Activated effector memory CD4-positive, alpha-beta T cell treated with Interleukin-2 at 50 U/mL for 16 hours (primary cell): Measurements from ENCODE around the gene TSHZ3.

Source experiments
- DNase-seq: peaks from one replicate; pipeline ENCODE4 v3.0.0-alpha.2; 2020

Gene TSHZ3

DNA sequence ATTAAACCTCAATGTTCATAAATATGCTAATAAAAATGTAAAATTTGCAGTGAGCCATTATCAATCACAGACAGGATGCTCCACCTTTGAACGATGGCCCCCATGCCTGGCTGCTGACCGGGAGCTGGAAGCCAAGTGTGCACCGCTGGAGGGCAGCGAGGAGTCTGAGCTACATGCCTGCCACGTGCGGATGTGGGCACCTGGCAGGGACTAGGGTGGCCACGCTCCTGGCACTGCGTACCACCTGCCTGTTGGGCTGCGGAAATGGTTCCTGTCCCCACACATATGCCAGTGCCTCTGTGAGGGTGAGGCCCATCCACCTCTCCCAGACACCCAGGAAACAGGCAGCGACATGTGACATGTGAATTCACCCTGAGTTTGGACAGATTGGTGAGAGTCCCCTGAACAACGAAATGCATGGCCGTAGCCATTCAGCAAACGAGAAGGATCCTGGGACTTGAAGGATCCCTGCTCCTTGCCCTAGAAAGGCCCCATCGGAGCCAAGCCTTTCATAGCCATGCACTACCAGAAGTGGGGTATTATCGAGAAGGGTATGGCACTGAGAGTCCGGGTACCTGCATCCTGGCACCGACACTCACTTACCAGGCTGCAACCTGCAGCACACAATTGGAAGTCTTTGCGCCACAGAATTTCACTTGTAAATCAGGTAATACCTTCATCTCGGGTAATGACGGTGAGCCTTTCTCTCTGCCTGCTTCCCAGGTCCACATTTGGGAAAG is 35.8 kb downstream of the TSHZ3 start:
- DNase-seq: no peak

- DNase-seq: no peak
Observed at GRCh38 chr19:31312677-31313244, 36.5 kb downstream of the TSHZ3 start.

DNA sequence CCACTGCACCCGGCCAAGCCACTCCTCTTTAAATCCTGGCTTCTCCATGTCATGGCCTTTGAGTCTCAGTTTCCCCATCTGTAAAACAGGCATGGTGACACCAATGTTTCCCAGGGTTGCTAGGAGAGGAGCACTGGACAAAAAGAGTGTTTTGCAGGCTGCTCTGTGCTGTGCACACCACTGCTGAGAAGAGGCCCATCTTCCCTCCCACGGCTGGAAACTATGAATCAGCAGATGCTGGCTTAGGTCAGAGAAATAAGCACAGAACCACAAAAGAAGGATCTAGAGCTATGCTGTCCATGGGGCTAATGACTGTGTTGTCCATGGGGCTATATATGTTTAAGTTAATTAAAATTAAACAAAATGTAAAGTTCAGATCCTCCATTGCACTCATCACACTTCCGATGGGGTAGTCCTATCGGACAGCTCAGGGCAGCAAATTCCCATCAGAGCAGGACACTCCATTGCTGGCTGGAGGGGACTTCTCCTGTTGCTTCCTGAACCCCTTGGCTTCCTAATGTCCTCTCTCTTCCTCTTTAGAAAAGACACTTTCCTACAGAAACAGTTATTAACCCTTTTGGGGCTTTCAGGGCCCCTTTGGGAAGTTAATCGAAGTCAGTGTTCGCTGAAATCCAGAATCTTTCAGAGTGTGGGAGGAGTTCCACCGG is 37.1 kb downstream of the TSHZ3 start:
- no peak for DNase-seq

DNA sequence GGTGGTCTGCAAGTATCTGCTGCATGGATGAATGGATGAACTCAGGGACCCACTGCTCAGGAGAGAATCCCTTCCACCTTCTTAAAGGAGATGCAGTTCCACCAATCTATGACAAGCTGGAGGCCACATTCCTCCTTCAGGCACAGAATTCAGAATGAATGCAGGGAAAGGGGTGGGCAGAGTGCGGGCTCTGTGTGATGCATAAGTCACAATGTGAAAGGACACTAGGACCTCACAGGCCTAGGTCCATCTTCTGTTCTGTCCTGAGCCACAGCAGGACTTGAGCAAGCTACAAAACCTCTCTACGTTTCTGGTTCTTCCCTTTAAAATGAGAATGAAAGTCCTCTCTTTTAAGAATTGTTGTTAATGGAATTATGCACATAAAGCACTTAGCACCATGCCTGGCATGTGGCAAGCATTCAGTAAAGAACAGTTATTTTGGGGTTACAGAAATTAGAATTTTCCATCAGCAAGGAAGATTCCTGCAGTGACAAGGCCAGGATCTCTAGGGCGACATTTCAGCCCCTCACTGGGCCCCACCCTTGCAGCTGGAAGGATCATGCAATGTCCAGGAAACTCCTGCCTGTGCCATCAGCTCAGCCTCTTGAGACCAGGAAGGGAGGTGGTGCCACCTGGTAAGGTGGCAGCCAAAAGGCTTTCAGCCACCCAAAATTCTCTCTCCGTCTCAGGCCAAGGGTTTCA is 38.7 kb downstream of the TSHZ3 start:
- no peak for DNase-seq

DNA sequence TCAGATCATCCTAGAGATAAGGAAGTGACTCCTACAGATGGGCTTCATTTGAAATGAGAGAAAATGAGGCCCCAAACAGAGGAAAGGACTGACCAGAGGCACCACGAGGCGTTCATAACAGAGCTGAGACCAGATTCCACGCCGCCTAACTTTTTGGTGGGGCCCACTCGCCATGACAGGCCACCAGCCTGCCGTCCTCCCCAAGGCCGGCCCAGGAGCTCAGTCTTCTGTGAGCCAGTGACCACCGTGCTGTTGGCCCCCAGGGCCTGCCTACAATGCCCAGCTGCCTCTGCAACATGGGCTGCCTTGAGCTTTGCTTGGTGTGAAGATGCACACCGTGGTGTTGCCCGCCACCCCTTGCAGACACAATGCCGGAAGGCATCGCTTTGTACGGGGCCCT is 40.5 kb downstream of the TSHZ3 start:
- no peak for DNase-seq

DNA sequence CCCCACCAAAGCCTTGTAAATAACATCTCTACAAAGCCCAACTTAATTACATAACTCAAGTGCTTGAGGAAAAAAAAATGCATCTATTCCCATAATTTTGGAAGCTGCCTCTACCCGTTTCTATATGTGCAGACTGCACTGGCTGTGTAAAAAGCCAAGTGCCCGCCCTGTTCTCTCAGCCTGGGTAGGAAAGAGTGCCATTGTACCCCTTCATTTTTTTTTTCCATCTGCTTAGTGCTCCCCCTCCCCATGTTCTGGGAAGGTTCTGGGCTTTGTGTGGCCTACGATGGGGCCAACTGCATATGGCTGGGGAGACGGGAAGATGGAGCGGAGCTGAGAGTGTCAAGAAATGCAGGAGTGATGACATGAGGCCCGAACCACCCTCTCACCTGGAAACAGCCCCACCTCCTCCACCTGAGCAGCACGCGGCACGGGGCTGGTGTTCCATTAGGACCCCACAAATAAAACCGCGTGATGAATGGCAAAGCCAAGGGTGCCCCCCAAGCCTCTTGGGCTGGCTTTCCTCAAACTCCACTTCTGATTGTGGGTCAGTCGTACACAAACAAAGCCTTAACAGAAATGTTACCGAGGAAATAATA is 42.1 kb downstream of the TSHZ3 start:
- DNase-seq: no peak

DNA sequence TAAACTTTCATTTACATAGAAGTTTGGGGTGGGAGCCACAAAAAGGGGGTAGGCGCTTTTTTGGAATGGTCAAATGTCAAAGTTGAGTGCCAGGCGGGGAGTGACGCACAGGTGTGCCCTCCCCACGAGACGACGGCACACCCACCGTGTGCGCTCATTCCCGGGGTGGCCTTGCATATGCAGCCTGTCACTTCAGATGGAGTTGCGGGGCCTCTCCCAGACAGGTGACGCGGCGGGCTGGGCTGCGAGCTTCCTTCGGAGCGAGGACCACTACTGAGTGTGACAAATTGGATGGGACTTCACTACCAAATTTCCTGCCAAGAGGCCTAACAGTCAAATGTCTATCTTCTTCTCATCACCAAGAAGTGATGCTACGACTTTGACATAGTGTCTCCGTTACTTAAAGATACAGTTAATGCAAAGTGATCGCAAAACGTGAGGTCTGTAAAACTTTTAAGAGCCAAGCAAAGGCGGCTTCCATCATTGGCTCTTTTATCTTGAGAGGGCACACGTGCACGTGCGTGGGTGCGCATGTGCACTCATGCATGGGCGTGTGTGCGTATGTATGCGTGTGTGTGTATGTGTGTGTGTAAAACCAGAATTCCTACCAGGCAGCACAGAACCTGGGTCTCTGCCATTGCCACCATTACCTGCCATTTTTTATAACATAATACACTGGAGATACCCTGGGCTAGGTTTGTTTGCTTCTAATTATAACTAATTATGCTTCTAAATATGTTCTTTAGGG is 43.1 kb downstream of the TSHZ3 start:
- no peak for DNase-seq

- DNase-seq: no peak
Observed at GRCh38 chr19:31304831-31305312, 44.4 kb downstream of the TSHZ3 start.

GRCh38 chr19:31303262-31303815 is 45.9 kb downstream of the TSHZ3 start:
- DNase-seq: no peak

DNA sequence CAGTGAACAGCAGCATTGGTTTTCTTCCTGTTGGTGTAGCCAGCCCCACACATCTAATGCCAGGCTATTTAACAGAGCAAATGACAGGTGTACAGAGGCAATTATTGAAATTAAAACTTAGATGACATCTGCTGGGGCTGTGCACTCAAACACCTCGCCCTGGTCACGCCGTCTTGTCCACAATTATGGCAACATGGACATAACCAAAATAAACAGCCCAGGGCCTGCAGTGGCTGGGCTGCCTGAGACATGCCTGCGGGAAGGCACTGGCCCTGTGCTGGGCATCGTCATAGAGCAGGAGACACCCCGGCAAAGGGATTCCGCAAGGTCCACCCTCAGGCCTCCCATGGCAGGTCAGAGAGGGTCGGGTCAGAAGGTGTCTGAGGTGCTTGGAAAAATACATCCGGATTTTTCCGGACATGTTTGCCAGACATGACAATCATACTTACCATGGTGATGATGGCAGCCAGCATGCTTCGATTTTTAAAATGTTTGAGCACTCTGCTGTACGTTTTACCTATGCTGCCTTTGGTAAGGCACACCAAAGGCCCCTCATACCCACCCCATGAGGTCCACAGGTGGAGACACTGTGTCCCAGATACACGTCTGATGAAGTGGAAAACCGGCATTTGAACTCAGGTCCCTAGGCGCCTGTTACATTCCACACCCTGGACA is 47.8 kb downstream of the TSHZ3 start:
- DNase-seq: no peak

DNA sequence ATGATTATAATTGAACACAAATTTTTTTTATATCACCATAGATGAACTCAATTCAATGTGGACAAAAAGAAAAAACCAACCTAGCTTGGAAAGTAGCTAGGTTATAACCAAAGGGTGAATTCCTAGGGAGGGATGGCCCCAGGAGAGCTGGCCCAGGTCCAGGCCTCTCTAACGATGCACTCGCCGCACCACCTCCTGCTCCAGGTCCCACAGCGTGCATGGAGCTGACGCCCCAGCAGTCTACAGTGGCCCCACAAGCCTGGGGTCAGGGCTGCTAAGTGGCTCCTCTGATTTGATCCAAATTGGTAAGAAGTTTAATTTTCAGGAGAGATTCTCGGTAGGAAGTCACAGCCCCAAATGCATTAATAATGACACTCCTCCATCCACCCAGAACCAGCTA is 48.8 kb downstream of the TSHZ3 start:
- no peak for DNase-seq

- DNase-seq: no peak
Observed at GRCh38 chr19:31299665-31300064, 49.6 kb downstream of the TSHZ3 start.

- DNase-seq: no peak
Observed at GRCh38 chr19:31297991-31298390, 51.2 kb downstream of the TSHZ3 start.

- DNase-seq: no peak
Observed at GRCh38 chr19:31296741-31297390, 52.4 kb downstream of the TSHZ3 start.

DNA sequence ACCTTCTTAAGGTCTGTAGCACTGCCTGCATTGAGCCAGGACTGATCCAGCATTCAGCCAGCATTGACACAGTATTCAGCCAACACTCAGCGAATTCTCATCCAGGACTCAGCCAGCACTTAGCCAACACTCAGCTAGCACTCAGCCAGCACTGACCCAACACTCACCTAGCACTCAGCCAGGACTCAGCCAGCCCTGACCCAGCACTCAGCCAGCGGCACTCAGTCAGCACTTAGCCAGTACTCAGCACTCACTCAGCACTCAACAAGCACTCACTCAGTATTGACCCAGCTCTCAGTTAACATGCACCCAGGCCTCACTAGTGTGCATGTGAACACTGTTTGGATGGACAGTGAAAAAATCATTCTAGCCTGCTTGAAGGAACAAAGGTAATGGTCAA is 55.0 kb downstream of the TSHZ3 start:
- no peak for DNase-seq

DNA sequence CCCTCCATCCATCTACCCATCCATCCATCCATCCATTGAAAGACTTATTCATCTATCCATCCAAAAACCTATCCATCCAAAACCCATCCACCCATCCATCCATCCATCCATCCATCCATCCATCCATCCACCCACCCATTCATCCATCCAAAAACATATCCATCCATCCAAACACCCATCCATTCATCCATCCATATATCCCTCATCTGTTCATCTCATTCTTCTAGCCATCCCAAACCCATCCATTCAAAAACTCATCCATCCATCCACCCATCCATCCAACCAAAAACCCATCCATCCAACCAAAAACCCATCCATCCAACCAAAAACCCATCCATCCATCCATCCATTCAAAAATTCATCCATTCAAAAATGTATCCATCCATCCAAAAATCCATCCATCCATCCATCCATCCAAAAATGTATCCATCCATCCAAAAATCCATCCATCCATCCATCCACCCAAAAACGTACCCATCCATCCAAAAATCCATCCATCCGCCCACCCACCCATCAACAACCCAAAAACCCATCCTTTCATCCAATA is 56.5 kb downstream of the TSHZ3 start:
- DNase-seq: no peak

DNA sequence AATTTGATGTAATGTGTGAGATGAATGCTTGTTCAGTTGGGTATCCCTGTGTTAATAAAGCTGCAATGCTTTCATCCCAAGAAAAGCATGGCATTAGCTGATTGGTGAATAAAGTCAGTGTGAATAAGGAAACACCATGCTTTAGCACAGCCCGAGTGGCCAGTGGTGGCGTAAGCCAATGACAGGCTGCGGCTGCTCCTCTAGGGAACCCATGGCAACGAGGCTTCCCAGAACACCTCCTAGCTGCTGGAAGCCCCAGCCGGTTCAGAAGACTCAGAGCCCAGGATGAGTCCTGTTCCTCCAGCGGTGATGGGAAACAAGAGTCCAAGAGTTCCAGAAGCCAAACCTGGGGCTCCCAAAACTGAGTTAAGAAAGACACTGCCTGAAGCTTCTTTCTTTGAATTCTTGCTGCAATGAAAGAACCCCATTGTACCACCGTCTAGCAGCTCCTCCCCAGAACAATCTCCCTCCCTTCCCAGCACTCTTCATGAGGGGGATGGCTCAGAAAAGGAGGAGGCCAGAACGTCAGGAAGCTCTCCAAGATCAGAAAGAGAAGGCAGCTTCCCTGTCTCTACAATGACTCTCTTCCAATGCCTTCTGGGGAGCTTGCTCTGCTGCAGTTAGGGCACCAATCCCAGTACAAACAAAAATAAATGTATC is 58.2 kb downstream of the TSHZ3 start:
- DNase-seq: no peak

GRCh38 chr19:31289976-31290375 is 59.3 kb downstream of the TSHZ3 start:
- no peak for DNase-seq

DNA sequence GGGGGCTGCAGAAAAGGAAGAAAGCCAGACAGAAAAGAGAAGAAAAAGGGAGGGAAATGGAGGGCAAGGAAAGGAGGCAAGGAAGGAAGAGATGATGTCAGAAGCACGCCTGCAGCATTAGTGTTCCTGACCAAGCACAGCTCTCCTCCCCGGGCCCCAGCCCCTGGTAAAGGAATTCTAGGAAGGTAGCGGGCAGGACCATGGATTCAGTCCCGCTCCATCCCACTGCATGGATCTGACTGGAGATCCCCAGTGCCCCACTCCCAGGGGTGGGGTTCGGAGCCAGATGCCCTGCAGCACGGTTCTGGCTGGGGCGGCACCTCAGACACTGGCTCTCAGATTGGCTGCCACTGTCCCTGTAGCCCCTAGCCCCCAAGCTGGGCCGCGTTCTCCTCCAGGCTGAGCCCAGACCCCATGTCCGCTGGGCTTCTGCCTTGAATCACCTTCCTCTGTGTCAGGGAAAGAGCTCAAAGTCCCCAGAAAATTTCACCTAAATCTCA is 59.8 kb downstream of the TSHZ3 start:
- no peak for DNase-seq

GRCh38 chr19:31286491-31286890 is 62.7 kb downstream of the TSHZ3 start:
- no peak for DNase-seq
